Stimulated activated naive CD8-positive, alpha-beta T cell treated with anti-CD3 and anti-CD28 coated beads, Interleukin-15, Interleukin-2, amounts not matched to agents 100 U/mL and 50 U/mL, for 24 hours (primary cell): Measurements from ENCODE around the gene LLCFC1.
"Not testable (repeated sequence)": the region's sequence is repeated elsewhere in the genome, so short reads cannot be mapped to it uniquely, and the experiment has no call there.

ENCODE experiments used
- ATAC-seq: fragments of 150-1000 bp; cut with Tn5 transposase; one replicate; pipeline ENCODE4 v1.10.0; 2021
- DNase-seq: peaks from one replicate; pipeline ENCODE4 v3.0.0; 2021

LLCFC1 gene

DNA sequence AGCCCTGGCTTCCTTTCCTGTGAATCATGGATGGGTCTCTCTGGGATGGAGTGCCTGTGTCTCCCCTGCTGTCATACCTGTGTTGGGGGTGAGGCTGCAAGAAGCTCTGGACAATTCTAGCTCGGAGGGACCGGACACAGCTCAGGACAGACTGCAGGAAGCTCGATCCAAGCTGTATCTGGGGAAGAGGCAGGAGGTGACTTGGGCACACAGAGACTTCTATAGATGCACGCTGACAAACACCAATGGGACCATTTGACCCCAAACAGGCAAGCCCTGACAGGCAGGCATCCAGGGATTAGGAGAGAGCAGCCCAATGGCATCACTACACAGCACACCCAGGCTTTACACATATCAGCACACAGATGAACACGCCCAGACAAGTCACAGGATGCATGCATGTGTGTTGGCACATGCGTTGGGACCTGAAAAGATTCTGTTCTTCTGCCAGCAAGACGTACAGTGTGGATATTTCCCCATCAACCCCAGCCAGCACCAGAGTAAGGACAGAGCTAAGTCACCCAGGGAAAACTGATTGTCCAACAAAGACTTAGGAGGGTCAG lies 4.5 kb downstream of the LLCFC1 start:
- DNase-seq, result no peak

GRCh38 chr7:142945001-142945400 lies 5.7 kb downstream of the LLCFC1 start:
- ATAC-seq (no peak), DNase-seq (no peak)

More for the DNA sequence above, 4.5 kb downstream of the LLCFC1 start:
- ATAC-seq, result no peak

DNA sequence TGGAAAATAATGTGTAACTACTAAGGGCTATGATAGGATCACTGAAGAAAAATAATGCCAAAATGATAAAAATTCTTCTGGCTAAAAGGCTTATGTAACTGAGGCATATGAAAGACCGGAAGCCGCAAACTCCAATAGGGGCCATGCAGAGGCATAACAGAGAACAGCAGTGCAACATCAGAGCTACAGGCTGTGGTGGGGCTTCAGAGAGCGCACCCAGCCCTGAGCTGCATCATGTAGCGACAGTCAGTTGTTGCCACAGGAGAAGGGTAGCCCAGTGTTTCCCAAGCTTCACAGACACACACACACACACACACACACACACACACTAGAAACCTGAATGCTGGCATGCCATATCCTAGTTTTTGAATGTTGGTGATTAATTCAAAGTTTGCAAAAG lies 9.3 kb downstream of the LLCFC1 start:
- no peak for DNase-seq

DNA sequence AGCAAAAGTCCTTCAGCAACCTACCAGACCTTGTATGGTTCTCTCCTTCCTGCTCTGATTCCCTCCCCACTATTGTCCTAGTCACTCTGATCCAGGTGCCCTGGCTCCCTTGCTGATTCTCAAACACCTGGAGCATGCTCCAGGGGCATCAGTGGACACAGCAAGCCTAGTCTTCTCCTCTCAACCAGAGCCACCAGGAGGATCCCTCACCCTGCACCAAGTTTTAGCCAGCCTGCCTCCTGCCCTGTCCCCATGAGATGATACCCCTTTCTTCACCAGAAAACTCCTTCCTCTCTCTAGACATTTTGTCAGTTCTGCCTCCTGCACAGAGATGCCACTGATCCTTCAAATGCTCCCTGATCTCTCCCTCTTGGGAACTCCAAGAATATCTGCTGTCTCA lies 11.0 kb downstream of the LLCFC1 start:
- DNase-seq, result no peak
- no peak for ATAC-seq

More for the DNA sequence above, 9.3 kb downstream of the LLCFC1 start:
- no peak for ATAC-seq

DNA sequence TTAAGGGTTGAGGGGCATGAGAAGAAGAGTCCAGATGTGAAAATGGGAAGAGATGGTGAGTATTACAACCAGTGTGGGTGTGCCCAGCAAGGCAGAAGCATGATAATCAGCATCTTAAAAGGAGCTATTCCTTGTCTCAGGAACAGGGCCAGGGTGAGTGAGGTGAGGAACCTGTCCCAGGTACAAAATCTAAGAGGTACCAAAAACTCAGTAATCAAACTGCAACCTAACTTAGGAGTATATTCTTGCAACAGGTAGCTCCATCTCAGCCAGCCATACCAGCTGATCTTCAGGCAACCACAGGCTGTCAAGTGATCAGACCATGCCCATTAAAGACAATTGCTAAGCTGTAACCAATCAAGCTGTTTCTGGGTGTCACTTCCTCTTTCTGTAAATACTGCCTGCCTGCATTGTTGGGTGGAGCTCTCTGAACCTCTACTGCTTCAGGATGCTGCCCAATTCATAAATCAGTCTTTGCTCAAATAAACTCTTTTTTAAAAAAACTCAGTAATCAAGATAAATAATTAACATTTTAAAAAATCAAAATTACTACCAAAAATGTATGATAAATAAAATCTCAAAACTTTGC lies 15.5 kb downstream of the LLCFC1 start:
- ATAC-seq, result no peak
- no peak for DNase-seq

DNA sequence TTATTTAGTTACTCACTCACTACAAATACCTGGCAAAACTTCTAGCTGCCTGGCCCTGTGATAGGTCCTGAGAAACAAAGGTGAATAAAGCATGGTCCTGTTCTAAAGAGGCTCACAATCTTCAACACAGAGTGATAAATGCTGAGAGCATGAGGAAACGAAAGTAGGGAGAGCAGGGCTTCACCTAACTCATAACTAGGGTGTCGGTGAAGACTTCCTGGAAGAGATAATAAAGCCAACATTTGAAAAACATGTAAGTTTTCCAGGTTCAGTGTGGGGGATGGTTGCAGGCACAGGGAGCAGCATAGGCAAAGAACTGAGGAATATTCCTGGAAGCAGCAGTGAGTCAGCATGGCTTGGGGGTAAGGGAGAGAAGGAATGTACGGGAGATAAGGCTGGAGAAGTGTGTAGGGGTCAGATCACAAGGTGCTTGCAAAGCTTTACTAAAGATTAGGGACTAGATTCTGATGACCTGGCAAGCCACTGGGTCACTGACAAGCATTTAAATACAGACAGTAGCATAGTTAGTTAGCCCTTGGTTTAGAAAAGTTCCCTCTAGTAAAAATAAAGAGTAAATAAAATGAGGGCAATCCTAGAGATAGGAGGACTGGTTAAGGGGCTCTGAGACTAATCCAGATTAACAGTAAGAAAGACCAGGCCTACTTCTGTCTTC lies 17.8 kb downstream of the LLCFC1 start:
- DNase-seq, result no peak
- no peak for ATAC-seq

DNA sequence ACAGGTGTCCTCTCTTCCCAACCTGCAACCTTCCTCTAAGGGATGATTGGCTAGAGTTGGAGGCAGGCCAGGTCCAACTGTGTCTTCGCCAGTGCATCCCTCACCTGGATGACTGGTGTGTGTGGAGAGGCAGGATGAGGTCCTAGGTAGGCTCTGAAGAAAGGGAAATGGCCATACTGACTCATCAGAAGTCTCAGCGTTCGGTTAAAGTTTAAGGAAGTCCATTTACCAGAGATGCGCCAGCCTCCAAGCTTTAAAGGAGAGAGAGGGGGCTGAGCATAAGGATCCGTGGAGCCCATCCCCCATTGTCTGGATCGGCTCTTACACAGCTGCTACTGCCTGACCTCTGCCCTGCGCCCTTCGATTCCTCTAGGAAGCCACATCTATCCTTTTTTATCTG lies 18.4 kb downstream of the LLCFC1 start:
- ATAC-seq, result no peak
- DNase-seq, result no peak

GRCh38 chr7:142959202-142959601 lies 19.9 kb downstream of the LLCFC1 start:
- no peak for DNase-seq

DNA sequence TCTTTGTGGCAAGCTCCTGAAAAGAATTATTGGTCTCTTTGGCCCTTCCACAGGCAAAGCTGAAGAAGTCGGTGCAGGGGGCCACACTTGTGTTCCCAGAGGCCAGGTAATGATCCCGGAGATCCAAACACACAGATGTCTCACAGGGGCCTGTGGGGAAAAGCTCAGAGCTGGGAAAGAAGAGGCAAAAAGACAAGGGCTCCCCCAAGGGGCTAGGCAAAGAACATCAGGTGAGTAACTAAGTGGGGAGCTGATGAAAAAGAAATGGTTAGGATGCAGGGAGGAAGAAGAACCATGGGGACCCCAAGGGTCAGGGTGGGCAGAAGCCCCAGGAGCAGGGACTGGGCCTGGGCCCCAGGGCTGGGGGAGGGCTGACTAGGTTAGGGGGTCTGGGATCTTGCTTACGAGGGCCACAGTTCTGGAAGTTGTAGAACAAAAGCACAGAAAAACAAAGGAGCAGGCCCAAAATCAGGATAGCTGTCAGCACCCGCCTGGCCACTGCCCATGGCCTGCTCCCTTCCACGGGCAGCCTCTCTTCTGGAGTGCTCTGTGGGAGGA lies 21.8 kb downstream of the LLCFC1 start:
- DNase-seq, result no peak
- no peak for ATAC-seq

More at GRCh38 chr7:142959202-142959601, 19.9 kb downstream of the LLCFC1 start:
- no peak for ATAC-seq

DNA sequence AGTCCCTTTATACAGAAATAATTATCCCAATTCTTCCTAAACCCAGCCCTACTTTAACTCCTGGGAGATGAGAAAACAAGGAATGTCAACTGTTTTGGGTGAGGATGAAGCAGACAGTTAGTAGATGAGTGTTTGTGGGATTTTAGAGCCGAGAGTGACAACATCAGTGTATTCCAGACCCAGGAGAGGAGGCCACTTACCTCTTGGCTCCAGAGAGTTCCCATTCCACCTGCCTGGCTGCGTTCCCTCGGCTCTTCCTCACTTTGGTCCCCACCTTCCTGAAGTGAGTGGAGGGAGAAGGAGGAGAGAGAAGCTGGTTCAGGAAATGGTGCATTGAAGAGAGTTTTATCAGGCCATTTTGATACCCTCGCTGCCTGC lies 22.3 kb downstream of the LLCFC1 start:
- DNase-seq (no peak), ATAC-seq (no peak)

DNA sequence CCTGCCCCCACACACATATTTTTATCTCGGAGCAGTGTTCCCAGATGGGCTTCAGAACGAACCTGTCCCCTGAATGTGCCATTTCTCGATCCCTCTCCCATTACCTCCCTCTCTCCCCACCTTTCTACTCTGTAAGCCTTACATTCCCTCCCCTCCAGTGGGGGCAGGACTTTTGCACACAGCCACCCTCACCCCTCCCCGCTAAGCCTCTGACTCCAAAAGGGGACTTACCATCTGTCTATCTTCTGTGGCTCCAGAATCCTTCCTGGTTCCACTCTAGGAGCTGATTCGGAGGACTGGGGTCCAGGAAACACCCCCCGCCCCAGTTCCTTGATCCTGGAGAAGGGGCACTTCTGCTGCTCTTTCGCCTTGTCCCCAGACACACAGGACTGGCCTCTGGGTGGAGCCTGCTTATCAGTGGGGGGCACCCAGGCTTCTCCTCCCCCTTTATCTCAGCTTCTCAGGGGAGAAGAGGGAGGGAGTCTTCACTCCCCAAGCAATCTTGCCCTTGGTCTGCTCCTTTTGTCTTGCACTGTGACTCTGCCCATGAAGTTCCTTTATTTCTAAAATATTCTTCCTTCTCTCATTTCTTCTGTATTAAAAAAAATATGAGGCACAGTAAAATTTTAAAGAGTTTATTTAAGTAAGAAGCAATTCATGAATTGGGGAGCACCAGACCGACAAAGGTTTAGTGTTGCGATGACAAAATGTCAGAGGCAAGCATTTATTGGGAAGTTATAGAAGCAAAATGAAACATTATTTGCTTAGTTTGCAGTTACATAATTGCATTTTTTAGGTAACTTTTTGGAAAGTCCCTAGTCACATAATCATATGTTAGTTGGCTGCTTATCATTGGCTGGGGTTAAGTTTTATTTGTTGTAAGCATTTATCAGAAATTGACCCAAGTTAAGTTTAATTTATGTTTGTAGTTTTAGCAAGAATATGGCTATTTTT lies 23.0 kb downstream of the LLCFC1 start, which contains the start of gene KEL:
Gene KEL (minus strand): TSS at position 391 of the 954 bp plus-strand sequence. CDS start 157 bp downstream, at position 234.
- ATAC-seq (no peak), DNase-seq (no peak)

DNA sequence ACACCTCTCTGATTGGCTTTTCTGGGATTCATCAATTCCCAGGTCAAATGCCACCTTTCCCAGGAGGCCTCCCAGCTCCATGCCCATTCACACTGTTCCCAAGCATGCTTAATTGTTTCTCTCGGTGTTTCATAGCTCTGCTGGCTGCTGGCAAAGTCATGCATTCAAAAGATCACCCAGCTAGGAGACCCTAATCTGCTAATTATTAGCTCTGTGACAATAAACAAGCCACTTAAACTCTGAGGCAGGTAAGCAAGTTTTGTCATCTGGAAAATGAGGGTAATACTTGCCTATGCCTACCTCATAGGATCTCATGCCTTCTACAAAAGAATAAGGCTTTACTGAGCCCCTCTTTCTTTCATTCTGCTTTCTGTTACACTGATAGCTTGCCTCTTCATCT lies 23.7 kb downstream of the LLCFC1 start:
- DNase-seq (no peak), ATAC-seq (no peak)

- DNase-seq, result no peak
- ATAC-seq, result no peak
Measured at GRCh38 chr7:142963993-142964392, 24.7 kb downstream of the LLCFC1 start.

DNA sequence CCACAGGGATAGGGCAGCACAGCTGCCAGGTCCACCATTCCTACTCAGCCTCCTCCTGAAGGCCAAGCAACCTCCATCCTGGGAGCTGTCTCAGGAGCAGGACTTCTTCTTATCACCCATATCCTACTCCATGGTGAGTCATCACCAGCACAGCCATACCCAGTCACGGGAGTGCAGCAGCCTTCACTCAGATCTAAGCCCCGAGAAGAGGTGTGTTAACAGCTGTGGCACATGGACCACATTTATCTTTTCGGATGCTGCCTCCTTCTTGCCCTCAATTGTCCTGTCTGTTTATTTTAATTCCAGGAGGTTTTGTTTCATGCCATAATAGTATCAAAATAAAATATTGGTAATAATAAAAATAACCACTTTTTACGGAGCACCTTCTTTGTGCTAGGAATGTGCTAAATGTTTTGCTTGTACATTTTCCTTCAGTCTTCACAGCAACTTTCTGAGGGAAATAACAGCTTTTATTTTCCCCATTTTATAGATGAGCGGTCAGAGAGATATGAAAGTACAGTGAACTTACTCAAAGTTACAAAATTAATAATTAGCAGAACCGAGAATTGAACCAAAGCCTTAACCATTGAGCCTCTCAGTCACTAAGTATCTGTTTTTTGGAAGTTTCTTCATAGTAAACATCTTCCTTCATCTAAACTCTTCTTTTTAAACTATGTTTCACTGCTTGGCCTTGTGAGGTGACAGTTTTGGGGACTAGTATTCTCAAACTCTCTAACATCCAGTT lies 25.4 kb downstream of the LLCFC1 start:
- no peak for ATAC-seq
- DNase-seq, result no peak

DNA sequence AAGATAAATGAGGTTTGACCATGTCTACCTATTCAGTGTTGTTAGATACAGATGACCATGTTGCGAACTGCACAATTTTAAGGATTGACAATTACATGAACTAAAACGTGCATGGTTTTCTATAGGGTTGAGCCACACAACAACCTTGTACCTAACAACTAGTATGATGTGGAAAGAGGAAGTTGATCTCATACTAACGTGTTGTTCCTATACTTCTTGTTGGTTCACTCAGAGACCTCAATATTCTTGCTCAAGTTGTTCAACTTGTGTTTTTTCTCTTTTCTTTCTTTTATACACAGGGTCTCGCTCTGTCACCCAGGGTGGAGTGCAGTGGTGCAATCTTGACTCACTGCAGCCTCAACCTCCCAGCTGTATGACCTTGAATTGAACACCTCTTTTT lies 28.9 kb downstream of the LLCFC1 start:
- ATAC-seq (no peak), DNase-seq (no peak)

DNA sequence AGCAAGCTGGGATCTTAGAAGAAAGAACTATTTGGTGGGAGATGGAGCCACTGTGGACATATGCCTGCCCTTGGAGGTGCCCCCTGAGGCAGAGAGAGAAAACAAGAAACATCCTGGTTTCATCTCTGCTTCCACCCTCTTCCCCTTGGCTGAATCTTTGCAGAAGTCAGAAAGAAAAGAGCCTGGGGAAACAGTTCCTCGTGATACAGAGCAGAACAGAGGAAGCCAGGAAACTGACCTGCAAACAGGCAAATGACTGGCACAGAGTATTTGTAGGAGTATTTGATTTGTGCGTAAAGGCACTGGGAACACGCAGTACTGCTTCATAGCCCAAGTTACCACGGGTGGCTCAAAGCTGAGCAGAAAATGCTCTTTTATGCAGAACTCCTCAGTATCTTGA lies 29.9 kb downstream of the LLCFC1 start:
- ATAC-seq (no peak), DNase-seq (no peak)

DNA sequence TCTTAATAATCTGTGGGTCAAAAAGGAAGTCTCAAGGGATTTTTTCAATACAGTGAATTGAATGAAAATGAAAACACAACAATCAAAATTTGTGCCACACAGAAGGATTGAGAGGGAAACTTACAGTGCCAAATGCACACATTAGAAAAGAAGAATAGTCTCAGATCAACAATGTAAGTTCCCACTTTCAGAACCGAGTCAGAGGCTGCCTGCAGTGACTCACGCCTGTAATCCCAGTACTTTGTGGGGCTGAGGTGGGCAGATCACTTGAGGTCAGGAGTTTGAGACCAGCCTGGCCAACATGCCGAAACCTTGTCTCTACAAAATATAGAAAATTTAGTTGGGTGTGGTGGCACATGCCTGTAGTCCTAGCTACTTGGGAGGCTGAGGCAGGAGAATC lies 35.3 kb downstream of the LLCFC1 start:
- no peak for ATAC-seq
- no peak for DNase-seq

GRCh38 chr7:142978402-142978801 lies 39.1 kb downstream of the LLCFC1 start:
- not testable (repeated sequence) for DNase-seq, ATAC-seq

DNA sequence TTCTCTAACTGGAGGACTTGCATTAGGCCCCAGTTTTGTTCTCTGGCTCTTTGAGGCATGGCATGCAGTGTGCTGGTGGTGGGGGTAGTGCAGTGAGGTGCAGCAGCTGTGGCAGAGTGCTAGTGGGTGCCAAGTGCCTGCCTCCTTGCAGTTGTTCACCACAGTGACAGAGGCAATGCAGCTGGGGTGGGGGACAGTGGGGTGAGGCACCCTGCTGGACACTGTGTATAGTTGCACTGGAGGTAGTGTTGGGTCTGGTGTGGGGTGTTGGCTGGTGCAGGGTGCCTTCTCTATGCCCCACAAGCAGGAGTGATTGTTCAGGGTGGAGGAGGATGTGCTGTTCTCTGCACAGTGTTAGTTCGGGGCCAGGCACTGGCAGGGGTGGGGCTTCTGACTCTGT lies 44.5 kb downstream of the LLCFC1 start:
- no peak for DNase-seq
- ATAC-seq, result no peak

DNA sequence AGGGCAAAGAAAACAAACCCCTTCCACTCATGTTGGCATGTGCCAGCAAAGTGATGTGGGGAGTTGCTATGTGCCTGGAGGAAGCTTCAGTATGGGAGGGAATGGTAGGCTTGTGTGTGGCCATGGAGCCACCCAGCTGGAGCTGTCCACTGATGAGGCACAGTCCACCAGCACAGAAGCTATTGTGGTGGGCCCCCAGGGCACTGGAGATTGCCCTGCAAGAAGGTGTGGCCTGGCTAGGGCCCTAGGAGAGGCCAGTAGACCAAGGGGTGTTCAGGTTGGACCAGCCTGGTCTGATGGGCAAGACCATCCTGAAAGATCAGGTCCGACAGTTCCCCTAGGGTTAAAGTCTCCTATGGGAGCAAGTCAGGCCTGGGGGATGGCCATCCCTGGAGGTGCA lies 45.0 kb downstream of the LLCFC1 start:
- ATAC-seq, result no peak
- no peak for DNase-seq
